ENCODE data around the gene ZBTB40. TPM values are rescaled to one million over a fixed set of nuclear protein-coding genes. Genes with fewer than 3 reads are reported as not detected.

Gene ZBTB40
- total RNA-seq, 1 donor from 2014 or later: 32.1 TPM

- DNase-seq (ENCODE audit: low spot score): no peak
These were observed 14.0 kb downstream of the ZBTB40 start for GRCh38 chr1:22465671-22466070.

GRCh38 chr1:22470227-22470626 is 18.6 kb downstream of the ZBTB40 start:
- DNase-seq (ENCODE audit: low spot score): no peak

GRCh38 chr1:22471078-22471477 is 19.4 kb downstream of the ZBTB40 start:
- no peak for DNase-seq (ENCODE audit: low spot score)

- no peak for DNase-seq (ENCODE audit: low spot score)
These were observed 20.0 kb downstream of the ZBTB40 start for GRCh38 chr1:22471610-22472009.

GRCh38 chr1:22472596-22472995 is 20.9 kb downstream of the ZBTB40 start:
- no peak for DNase-seq (ENCODE audit: low spot score)

- no peak for DNase-seq (ENCODE audit: low spot score)
These were observed 22.3 kb downstream of the ZBTB40 start for GRCh38 chr1:22473952-22474351.

GRCh38 chr1:22476566-22476965 is 24.9 kb downstream of the ZBTB40 start:
- no peak for DNase-seq (ENCODE audit: low spot score)

GRCh38 chr1:22483121-22483520 is 31.5 kb downstream of the ZBTB40 start:
- no peak for DNase-seq (ENCODE audit: low spot score)

GRCh38 chr1:22484706-22485345 is 33.2 kb downstream of the ZBTB40 start:
- DNase-seq (ENCODE audit: low spot score): no peak

- DNase-seq (ENCODE audit: low spot score): no peak
These were observed 33.8 kb downstream of the ZBTB40 start for GRCh38 chr1:22485431-22485830.

- DNase-seq (ENCODE audit: low spot score): no peak
These were observed 36.1 kb downstream of the ZBTB40 start for GRCh38 chr1:22487781-22488180.

GRCh38 chr1:22488319-22488718 is 36.7 kb downstream of the ZBTB40 start:
- DNase-seq (ENCODE audit: low spot score): no peak

GRCh38 chr1:22489278-22489677 is 37.6 kb downstream of the ZBTB40 start:
- no peak for DNase-seq (ENCODE audit: low spot score)

GRCh38 chr1:22489823-22490222 is 38.2 kb downstream of the ZBTB40 start:
- DNase-seq (ENCODE audit: low spot score): no peak

GRCh38 chr1:22490309-22490708 is 38.7 kb downstream of the ZBTB40 start:
- no peak for DNase-seq (ENCODE audit: low spot score)

- no peak for DNase-seq (ENCODE audit: low spot score)
These were observed 40.5 kb downstream of the ZBTB40 start for GRCh38 chr1:22491995-22492715.

GRCh38 chr1:22494144-22494543 is 42.5 kb downstream of the ZBTB40 start:
- DNase-seq (ENCODE audit: low spot score): no peak

GRCh38 chr1:22494943-22495579 is 43.4 kb downstream of the ZBTB40 start:
- DNase-seq (ENCODE audit: low spot score): no peak

- DNase-seq (ENCODE audit: low spot score): no peak
These were observed 45.0 kb downstream of the ZBTB40 start for GRCh38 chr1:22496536-22497160.

GRCh38 chr1:22498463-22498862 is 46.8 kb downstream of the ZBTB40 start:
- DNase-seq (ENCODE audit: low spot score): no peak

GRCh38 chr1:22500058-22500457 is 48.4 kb downstream of the ZBTB40 start:
- no peak for DNase-seq (ENCODE audit: low spot score)

- DNase-seq (ENCODE audit: low spot score): peak; percentile 30
These were observed 48.8 kb downstream of the ZBTB40 start for GRCh38 chr1:22500471-22500870.

- no peak for DNase-seq (ENCODE audit: low spot score)
These were observed 50.6 kb downstream of the ZBTB40 start for GRCh38 chr1:22502202-22502601.
